Lung (tissue), 12 donors: ENCODE measurements around the gene EYS. TPM values are rescaled to one million over a fixed set of nuclear protein-coding genes. Genes with fewer than 3 reads are reported as not detected.

Experiments
- ATAC-seq: fragments of 200-7000 bp; cut with Tn5 transposase; one replicate; pipeline ENCODE4 v1.9.1; 2020; ENCODE audit warnings: moderate number of reproducible peaks; ENCODE audit not compliant: insufficient read depth, low FRiP score
- DNase-seq, 3 donors: peaks; one replicate each; pipeline ENCODE4 v3.0.0-alpha.2; 2013 to 2017
- H3K27ac ChIP-seq, 2 donors: one replicate each; pipeline ENCODE4 v1.5.1; 2013; ENCODE audit warnings: mild to moderate bottlenecking in 2 of 2, moderate library complexity in 2 of 2, control low read depth in 1 of 2, inconsistent platforms in 1 of 2, low read depth in 1 of 2, low read length in 1 of 2
- H3K27me3 ChIP-seq, 3 donors: one replicate each; pipeline ENCODE4 v1.5.1; 2013; ENCODE audit warnings: low read length in 2 of 3; ENCODE audit not compliant: control insufficient read depth in 3 of 3, insufficient read depth in 3 of 3
- H3K36me3 ChIP-seq, 4 donors: one replicate each; pipeline ENCODE4 v1.5.1; 2013; ENCODE audit warnings: low read length in 4 of 4, mild to moderate bottlenecking in 1 of 4, moderate library complexity in 1 of 4; ENCODE audit not compliant: control insufficient read depth in 4 of 4, insufficient read depth in 4 of 4
- H3K4me1 ChIP-seq, 5 donors: one replicate each; pipeline ENCODE4 v1.5.1; 2013; ENCODE audit warnings: low read length in 5 of 5, mild to moderate bottlenecking in 2 of 5, moderate library complexity in 1 of 5; ENCODE audit not compliant: control insufficient read depth in 5 of 5, insufficient read depth in 5 of 5
- H3K4me3 ChIP-seq: one replicate; pipeline ENCODE4 v1.5.1; 2013; ENCODE audit warnings: mild to moderate bottlenecking, control low read depth, moderate library complexity
- H3K9ac ChIP-seq, 2 donors: one replicate each; pipeline ENCODE4 v1.5.1; 2013; ENCODE audit warnings: low read length in 2 of 2, control low read depth in 1 of 2; ENCODE audit not compliant: insufficient read depth in 1 of 2
- H3K9me3 ChIP-seq, 4 donors: one replicate each; pipeline ENCODE4 v1.5.1; 2013; ENCODE audit warnings: low read length in 3 of 4, mild to moderate bottlenecking in 1 of 4, moderate library complexity in 1 of 4; ENCODE audit not compliant: control insufficient read depth in 4 of 4, insufficient read depth in 3 of 4
- CTCF ChIP-seq: IDR thresholded peaks from 2 replicates; pipeline ENCODE4 v1.5.1; 2012; ENCODE audit warnings: mild to moderate bottlenecking; ENCODE audit errors: control extremely low read depth, extremely low read depth
- WGBS, 2 donors: extraction: QIAGEN DNeasy Blood & Tissue Kit; methylation state at CpG; one replicate each; pipeline ENCODE4 v1.1.7; 2013; 5-methylcytosine and 5-hydroxymethylcytosine counted together
- polyA plus RNA-seq, 2 donors: library from polyadenylated mRNA; stranded (reverse); fragments of 200-250 nt; gene quantifications; one replicate each; pipeline ENCODE4 v1.2.1, GENCODE V29; 2013
- total RNA-seq, 2 donors: library from RNA; depleted of rRNA in 1 of 2; stranded (reverse); fragments of >200 nt in 1 of 2; gene quantifications; one replicate each; pipeline ENCODE4 v1.2.1, GENCODE V29; 2014 to 2021
- donor health status: control.
- donor health status: control.
- donor health status: Bipolar disorder and iron deficiency.
- donor health status: healthy.
- donor health status: DM: yes; HTN: yes; CAD: no.

Gene EYS
- total and polyA plus RNA-seq, 4 donors, result 0.06 to 0.34 (median 0.12) TPM

- no peak for TF ChIP-seq CTCF
- Histone ChIP-seq H3K4me1 (no peaks in the 10 kb centered on the region), H3K27ac (no peak overlapping the region), H3K9ac (no peak overlapping the region), H3K4me3 (no peak overlapping the region), H3K9me3 (no peaks in the 10 kb centered on the region), H3K27me3 (no peaks in the 10 kb centered on the region), H3K36me3 (no peaks in the 10 kb centered on the region)
- DNase-seq, result no peak
- 22 to 40% methylated on average over 4 of the region's 4 CpGs for WGBS, 2 donors
- ATAC-seq, result no peak
These were observed 6.5 kb downstream of the EYS start for GRCh38 chr6:65700561-65700960.

GRCh38 chr6:65692109-65692508 is 14.9 kb downstream of the EYS start:
- H3K4me3 ChIP-seq, result no peak overlapping the region
- TF ChIP-seq CTCF, result no peak
- no peaks in the 10 kb centered on the region for H3K9me3 ChIP-seq
- H3K9ac ChIP-seq, result no peak overlapping the region
- no peak for DNase-seq
- no peaks in the 10 kb centered on the region for H3K27me3 ChIP-seq
- WGBS, 2 donors, result 80 to 90% methylated on average over 3 of the region's 3 CpGs
- H3K36me3 ChIP-seq, result no peaks in the 10 kb centered on the region
- no peak for ATAC-seq
- H3K27ac ChIP-seq, result no peak overlapping the region
- H3K4me1 ChIP-seq, result no peaks in the 10 kb centered on the region

- H3K27me3 ChIP-seq, result no peaks in the 10 kb centered on the region
- no peaks in the 10 kb centered on the region for H3K9me3 ChIP-seq
- H3K4me3 ChIP-seq, result no peak overlapping the region
- no peak for ATAC-seq
- DNase-seq, result no peak
- no peaks in the 10 kb centered on the region for H3K4me1 ChIP-seq
- H3K9ac ChIP-seq, result no peak overlapping the region
- H3K36me3 ChIP-seq, result no peaks in the 10 kb centered on the region
- TF ChIP-seq CTCF, result no peak
- no peak overlapping the region for H3K27ac ChIP-seq
These were observed 26.8 kb downstream of the EYS start for GRCh38 chr6:65680232-65680631.

GRCh38 chr6:65671922-65672321 is 35.1 kb downstream of the EYS start:
- H3K27me3 ChIP-seq, result no peaks in the 10 kb centered on the region
- no peak for DNase-seq
- peaks cover 0 to 3% (median 0%) of the 10 kb centered on the region in 5 donors for H3K4me1 ChIP-seq
- WGBS, 2 donors, result 55 to 81% methylated on average over 1 of the region's 1 CpG
- TF ChIP-seq CTCF, result no peak
- no peaks in the 10 kb centered on the region for H3K36me3 ChIP-seq
- peaks cover 0 to 8% (median 2%) of the 10 kb centered on the region in 4 donors for H3K9me3 ChIP-seq
- H3K4me3 ChIP-seq, result no peak overlapping the region
- no peak for ATAC-seq
- no peak overlapping the region for H3K9ac ChIP-seq
- no peak overlapping the region for H3K27ac ChIP-seq
